GM10248 (cell line): ENCODE measurements around the gene ATG16L2.

Source experiments
- CTCF ChIA-PET: fragments of 300-600 bp; sonication (Branson Sonifier 250); formaldehyde crosslinking; extraction: SDS; loops from one replicate; lab custom pipeline; 2021; ENCODE audit warnings: antibody characterized with exemption; lab: Yijun Ruan, JAX
- POLR2A ChIA-PET: fragments of 350-650 bp; sonication (Branson Sonifier 250); formaldehyde crosslinking; extraction: SDS; loops from one replicate; lab custom pipeline; 2020; ENCODE audit warnings: antibody characterized with exemption; lab: Yijun Ruan, JAX
- DNase-seq: peaks from one replicate; pipeline ENCODE4 v3.0.0; 2012; ENCODE audit errors: extremely low spot score
- TF ChIP-seq, protein P1 (sequence below): IDR thresholded peaks from 2 replicates; pipeline ENCODE4 v1.5.1; 2012; ENCODE audit warnings: mild to moderate bottlenecking, low read depth; ENCODE audit errors: extremely low read depth, missing control alignments, control extremely low read depth

The ATG16L2 gene

GRCh38 chr11:72774499-72774898 lies 39.7 kb upstream of the ATG16L2 start:
- TF ChIP-seq, protein P1, sequence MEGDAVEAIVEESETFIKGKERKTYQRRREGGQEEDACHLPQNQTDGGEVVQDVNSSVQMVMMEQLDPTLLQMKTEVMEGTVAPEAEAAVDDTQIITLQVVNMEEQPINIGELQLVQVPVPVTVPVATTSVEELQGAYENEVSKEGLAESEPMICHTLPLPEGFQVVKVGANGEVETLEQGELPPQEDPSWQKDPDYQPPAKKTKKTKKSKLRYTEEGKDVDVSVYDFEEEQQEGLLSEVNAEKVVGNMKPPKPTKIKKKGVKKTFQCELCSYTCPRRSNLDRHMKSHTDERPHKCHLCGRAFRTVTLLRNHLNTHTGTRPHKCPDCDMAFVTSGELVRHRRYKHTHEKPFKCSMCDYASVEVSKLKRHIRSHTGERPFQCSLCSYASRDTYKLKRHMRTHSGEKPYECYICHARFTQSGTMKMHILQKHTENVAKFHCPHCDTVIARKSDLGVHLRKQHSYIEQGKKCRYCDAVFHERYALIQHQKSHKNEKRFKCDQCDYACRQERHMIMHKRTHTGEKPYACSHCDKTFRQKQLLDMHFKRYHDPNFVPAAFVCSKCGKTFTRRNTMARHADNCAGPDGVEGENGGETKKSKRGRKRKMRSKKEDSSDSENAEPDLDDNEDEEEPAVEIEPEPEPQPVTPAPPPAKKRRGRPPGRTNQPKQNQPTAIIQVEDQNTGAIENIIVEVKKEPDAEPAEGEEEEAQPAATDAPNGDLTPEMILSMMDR = no peak
- DNase-seq = no peak
- ChIA-PET POLR2A (no interaction called here), CTCF (interaction anchor here (1.7 to 11.8 kb wide), 4 partner anchors 12 to 405 kb away, joined by 3 to 88 read pairs (median 19); partner anchors contain the start of gene STARD10)

DNA sequence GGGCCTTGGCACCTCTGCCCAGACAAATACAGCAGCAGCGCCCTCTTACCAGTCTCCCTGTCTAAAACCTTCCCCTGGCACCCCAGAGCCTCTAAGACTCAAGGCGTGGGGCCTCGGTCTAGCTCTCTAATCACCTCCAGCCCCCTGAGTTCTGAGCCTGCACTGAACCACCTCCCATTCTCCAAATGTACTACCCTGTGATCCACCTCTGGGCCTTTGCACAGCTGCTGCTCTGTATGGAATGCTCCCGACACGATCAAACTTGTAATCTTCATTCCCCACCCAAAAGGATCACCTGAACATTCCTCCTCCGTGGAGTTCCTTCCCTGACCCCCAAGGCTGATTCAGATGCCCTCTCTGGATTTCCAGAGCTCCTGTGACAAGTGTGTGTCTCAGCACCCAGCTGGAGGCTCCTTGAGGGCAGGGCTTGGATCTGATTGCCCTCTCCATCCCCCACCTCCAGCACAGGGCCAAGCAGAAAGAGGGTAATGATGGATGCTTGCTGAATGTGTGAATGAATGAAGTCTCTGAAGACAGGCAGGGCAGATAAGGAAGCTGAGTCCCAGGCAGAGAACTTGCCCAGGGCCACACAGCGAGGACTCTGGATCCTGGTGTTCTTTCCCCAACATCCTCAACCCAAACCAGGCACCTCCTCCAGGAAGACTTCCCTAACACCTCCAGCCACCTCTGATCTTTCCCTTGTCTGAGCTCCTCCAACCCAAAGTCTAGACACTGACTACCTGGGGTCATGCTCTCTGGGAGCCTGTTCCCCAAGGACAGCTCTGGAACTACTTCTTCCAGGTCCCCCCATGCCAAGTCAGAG lies 38.7 kb upstream of the ATG16L2 start:
- no peak for DNase-seq
- TF ChIP-seq, protein P1 = no peak
- ChIA-PET CTCF (interaction anchor here (0.9 to 11.8 kb wide), 8 partner anchors 11 to 404 kb away, joined by 3 to 88 read pairs (median 6); partner anchors contain the start of gene STARD10), POLR2A (no interaction called here)

DNA sequence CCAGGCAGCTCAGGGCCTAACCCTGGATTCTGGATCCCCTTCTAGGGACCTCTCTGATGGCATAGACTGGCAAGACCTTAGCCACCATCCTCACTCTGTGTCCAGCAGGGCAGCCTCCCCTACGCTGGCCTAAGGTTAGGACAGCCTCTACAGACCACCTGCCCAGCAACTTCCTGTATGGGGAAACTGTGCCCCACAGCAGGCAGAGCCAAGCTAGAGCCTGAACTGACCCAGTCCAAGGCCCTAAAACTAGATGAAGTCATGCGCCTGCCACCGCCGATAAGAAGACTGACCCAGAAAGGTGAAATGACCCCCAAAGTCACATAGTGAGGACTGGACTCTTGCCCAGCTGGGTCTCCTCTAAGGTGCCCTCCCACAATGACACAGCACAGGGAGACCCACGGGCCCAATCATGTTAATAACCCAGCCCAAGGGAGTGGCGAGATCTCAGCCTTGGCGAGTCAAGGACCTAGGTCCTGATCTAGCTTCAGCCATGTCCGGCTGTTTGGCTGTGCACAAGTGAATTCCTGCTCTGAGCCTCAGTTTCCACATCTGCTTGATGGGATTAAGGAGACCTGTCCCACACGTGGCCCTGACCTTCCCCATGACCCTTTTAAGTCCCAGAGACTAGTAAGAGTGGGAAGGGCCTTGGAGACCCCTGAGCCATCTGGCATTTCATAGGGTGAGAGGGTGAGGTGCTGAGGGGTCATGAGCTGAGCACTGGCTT lies 37.9 kb upstream of the ATG16L2 start:
- ChIA-PET CTCF (interaction anchor here (0.9 to 11.8 kb wide), 10 partner anchors 11 to 403 kb away, joined by 3 to 88 read pairs (median 4); partner anchors contain the start of gene STARD10), POLR2A (no interaction called here)
- no peak for DNase-seq
- TF ChIP-seq, protein P1 = no peak

GRCh38 chr11:72776844-72777754 lies 37.1 kb upstream of the ATG16L2 start:
- ChIA-PET CTCF (interaction anchor here (0.9 to 11.8 kb wide), 8 partner anchors 10 to 402 kb away, joined by 3 to 88 read pairs (median 5); partner anchors contain the start of gene STARD10), POLR2A (no interaction called here)
- TF ChIP-seq, protein P1 = no peak
- DNase-seq = no peak

DNA sequence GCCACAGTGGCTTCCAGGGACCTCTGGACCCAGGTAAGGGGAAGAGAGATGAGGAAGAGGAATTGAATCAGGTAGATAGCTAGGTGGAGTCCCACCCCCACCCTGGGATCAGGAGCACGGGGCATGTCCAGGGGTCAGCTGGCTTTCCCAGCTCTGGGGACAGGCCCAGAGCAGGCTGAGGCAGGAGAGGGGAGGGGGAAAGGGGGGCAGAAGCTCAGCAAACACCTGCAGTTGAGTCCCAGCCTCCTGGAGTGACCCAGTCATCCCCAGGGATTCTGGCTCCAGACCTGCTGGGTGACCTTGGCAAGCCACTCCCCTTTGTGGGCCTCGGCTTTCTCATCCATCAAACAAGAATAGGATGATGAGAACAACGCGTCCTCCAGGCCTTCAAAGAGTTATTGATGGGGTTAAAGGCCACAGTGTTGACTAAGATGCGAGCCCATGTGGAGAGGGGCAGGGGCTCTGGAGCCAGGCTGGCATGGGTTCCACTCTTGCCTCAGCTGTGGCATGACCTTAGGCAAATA lies 36.4 kb upstream of the ATG16L2 start:
- no peak for DNase-seq
- ChIA-PET CTCF (interaction anchor here (1.3 to 11.8 kb wide), 5 partner anchors 9 to 401 kb away, joined by 3 to 88 read pairs (median 11); partner anchors contain the start of gene STARD10), POLR2A (no interaction called here)
- TF ChIP-seq, protein P1 = no peak
